CD8-positive, alpha-beta memory T cell (primary cell): ENCODE measurements around the gene NUB1. TPM values are rescaled to one million over a fixed set of nuclear protein-coding genes. Genes with fewer than 3 reads are reported as not detected.
A peak's percentile ranks its signal among the peaks of the same experiment; 100 is the strongest.

ENCODE experiments used
- CTCF ChIA-PET: fragments of 350-600 bp; sonication (Branson Sonifier 250); formaldehyde crosslinking; loops from one replicate; lab custom pipeline; 2021; ENCODE audit warnings: antibody characterized with exemption; lab: Charles Lee
- POLR2A ChIA-PET: fragments of 350-600 bp; sonication (Branson Sonifier 250); formaldehyde crosslinking; loops from one replicate; lab custom pipeline; 2021; ENCODE audit warnings: antibody characterized with exemption; lab: Charles Lee
- DNase-seq, 5 donors: peaks; one replicate each; pipeline versions ENCODE4 v3.0.0 to v3.0.0-alpha.2; 2020 to 2022; ENCODE audit warnings: mixed read lengths in 1 of 5
- H3K27ac ChIP-seq: one replicate; pipeline ENCODE4 v1.7.0; 2013; ENCODE audit warnings: low read depth, mild to moderate bottlenecking, low read length, moderate library complexity
- H3K27me3 ChIP-seq: 2 replicates; pipeline ENCODE4 v1.7.0; 2013; ENCODE audit warnings: low read length, mild to moderate bottlenecking; ENCODE audit not compliant: insufficient read depth, poor library complexity, severe bottlenecking
- H3K36me3 ChIP-seq: 2 replicates; pipeline ENCODE4 v1.7.0; 2013; ENCODE audit warnings: mild to moderate bottlenecking, low read length, moderate library complexity; ENCODE audit not compliant: insufficient read depth
- H3K4me1 ChIP-seq: 2 replicates; pipeline ENCODE4 v1.7.0; 2013; ENCODE audit warnings: mild to moderate bottlenecking, low read length, moderate library complexity; ENCODE audit not compliant: insufficient read depth
- H3K4me3 ChIP-seq: 2 replicates; pipeline ENCODE4 v1.7.0; 2013; ENCODE audit warnings: mild to moderate bottlenecking, low read length
- H3K9me3 ChIP-seq: 2 replicates; pipeline ENCODE4 v1.7.0; 2013; ENCODE audit warnings: mild to moderate bottlenecking, low read length
- H3K27ac Mint-ChIP-seq, 8 donors: one replicate each; pipeline ENCODE4 v1.8.0; 2020 to 2021; ENCODE audit warnings: mixed read lengths in 8 of 8, mild to moderate bottlenecking in 6 of 8, inconsistent platforms in 3 of 8, moderate library complexity in 3 of 8
- H3K27me3 Mint-ChIP-seq, 2 donors: one replicate each; pipeline ENCODE4 v1.8.0; 2020 to 2021; ENCODE audit warnings: mixed read lengths in 2 of 2, mild to moderate bottlenecking in 1 of 2, moderate library complexity in 1 of 2
- H3K36me3 Mint-ChIP-seq, 3 donors: one replicate each; pipeline ENCODE4 v1.8.0; 2020 to 2021; ENCODE audit warnings: mixed read lengths in 3 of 3, inconsistent platforms in 1 of 3, mild to moderate bottlenecking in 1 of 3
- H3K4me1 Mint-ChIP-seq, 3 donors: one replicate each; pipeline ENCODE4 v1.8.0; 2020 to 2021; ENCODE audit warnings: mixed read lengths in 3 of 3, inconsistent platforms in 1 of 3, mild to moderate bottlenecking in 1 of 3
- H3K4me3 Mint-ChIP-seq, 7 donors: one replicate each; pipeline ENCODE4 v1.8.0; 2020 to 2021; ENCODE audit warnings: mixed read lengths in 7 of 7, mild to moderate bottlenecking in 6 of 7, moderate library complexity in 4 of 7, inconsistent platforms in 2 of 7
- H3K9me3 Mint-ChIP-seq, 5 donors: one replicate each; pipeline ENCODE4 v1.8.0; 2020 to 2022; ENCODE audit warnings: mixed read lengths in 5 of 5, mild to moderate bottlenecking in 3 of 5, moderate library complexity in 2 of 5, inconsistent platforms in 1 of 5
- polyA plus RNA-seq: library from polyadenylated mRNA; unstranded; fragments of 300-500 nt; fragmentation: Illumina TruSeq; gene quantifications from one replicate; pipeline ENCODE4 v1.2.3, GENCODE V29; 2021
- total RNA-seq, 2 experiments: library from RNA; stranded (reverse); gene quantifications; one replicate each; pipeline ENCODE4 v1.2.3, GENCODE V29; 2021

NUB1 gene
- total and polyA plus RNA-seq, 3 experiments from 2014 or later: 39.1 to 82.6 (median 46.1) TPM

DNA sequence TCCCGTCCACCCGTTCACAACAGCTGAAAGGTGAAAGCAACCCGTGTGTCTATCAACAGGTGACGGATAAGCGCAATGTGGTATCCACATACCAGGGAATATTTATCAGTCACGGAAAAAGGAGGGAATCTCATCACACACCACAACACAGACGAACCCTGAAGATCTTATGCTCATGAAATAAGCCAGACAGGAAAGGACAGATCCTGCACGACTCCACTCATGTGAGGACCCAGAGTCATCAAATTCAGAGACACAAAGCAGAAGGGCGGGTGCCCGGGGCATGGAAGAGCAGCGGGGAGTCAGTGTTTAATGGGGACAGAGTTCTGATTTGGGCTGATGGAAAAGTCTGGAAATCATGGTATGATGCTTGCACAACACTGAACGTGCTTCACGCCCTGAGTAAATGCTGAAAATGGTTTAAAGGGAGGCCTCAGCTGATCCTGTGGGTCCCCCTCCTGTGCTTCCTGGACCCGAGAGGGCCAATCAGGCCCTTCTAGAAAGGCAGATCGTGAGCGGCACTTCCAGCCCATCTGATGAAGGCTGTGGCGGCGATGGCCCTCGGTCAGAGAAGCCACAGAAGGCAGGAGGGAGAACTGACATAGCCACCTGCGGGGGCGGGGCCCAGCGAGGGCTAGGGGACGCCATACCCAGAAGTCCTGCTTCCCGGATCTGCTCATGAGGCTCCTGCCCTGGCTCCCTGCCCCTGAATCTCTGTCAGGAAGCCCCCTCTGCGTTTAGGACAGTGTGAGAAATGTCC is 49.2 kb downstream of the NUB1 start:
- H3K4me1 ChIP-seq: no peaks in the 10 kb centered on the region
- H3K27ac ChIP-seq: no peak overlapping the region
- Mint-ChIP-seq H3K4me1 (peaks cover 0 to 4% (median 2%) of the 10 kb centered on the region in 3 donors), H3K36me3 (no peaks in the 10 kb centered on the region), H3K27me3 (peaks cover 0 to 6% of the 10 kb centered on the region in 2 donors), H3K27ac (peak overlapping the region in 4 of 8 donors; percentile 17 to 73 (median 38)), H3K4me3 (no peak overlapping the region), H3K9me3 (no peaks in the 10 kb centered on the region)
- no peak for DNase-seq
- H3K27me3 ChIP-seq: no peaks in the 10 kb centered on the region
- CTCF ChIA-PET: no interaction called here
- no peaks in the 10 kb centered on the region for H3K9me3 ChIP-seq
- no peaks in the 10 kb centered on the region for H3K36me3 ChIP-seq
- POLR2A ChIA-PET: no interaction called here
- H3K4me3 ChIP-seq: no peak overlapping the region

DNA sequence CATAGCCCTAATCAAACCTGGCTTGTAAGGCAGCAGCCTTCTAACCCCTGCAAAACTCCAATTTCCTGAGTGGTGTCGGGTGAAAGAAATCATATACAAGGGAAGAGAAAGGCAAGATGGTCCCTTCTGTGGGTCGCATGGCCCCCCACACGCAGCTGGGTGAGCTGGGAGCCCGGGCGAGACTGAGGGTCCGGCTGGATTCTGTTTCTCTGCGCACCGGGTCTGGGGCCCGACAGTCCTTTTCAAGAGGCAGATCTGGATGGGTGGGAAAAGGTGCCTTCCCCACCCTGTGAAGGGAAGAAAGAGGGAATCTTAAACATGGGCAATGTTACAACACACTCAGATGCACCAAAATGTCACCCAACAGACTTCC is 49.7 kb downstream of the NUB1 start:
- Mint-ChIP-seq H3K4me1 (peaks cover 0 to 4% (median 2%) of the 10 kb centered on the region in 3 donors), H3K4me3 (no peak overlapping the region), H3K27me3 (peaks cover 0 to 6% of the 10 kb centered on the region in 2 donors), H3K9me3 (no peaks in the 10 kb centered on the region), H3K36me3 (no peaks in the 10 kb centered on the region), H3K27ac (no peak overlapping the region)
- no peak overlapping the region for H3K4me3 ChIP-seq
- H3K9me3 ChIP-seq: no peaks in the 10 kb centered on the region
- no peak overlapping the region for H3K27ac ChIP-seq
- no peaks in the 10 kb centered on the region for H3K4me1 ChIP-seq
- H3K27me3 ChIP-seq: no peaks in the 10 kb centered on the region
- CTCF ChIA-PET: no interaction called here
- POLR2A ChIA-PET: no interaction called here
- H3K36me3 ChIP-seq: no peaks in the 10 kb centered on the region
- DNase-seq: no peak

DNA sequence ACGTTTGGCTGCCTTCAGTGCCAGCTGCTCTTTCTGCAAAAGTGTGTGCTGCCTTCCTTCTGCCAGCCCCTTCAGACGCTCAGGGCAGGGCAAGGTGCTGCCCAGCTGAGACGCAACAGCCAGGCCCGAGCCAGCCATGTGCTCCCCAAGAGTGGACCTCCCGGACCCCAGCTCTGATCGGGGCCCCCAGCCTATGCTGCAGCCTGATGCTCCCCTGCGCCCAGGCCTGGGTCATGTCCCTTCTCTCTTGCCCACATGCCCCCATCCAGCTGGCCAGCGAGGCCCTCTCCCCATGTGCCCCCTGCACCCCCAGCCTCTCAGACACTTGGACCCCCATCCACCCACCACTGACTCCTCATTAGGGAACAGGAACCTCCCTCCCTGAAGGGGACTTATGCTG is 50.4 kb downstream of the NUB1 start:
- no peaks in the 10 kb centered on the region for H3K27me3 ChIP-seq
- no peaks in the 10 kb centered on the region for H3K9me3 ChIP-seq
- H3K27ac ChIP-seq: no peak overlapping the region
- no peaks in the 10 kb centered on the region for H3K36me3 ChIP-seq
- Mint-ChIP-seq H3K9me3 (no peaks in the 10 kb centered on the region), H3K27me3 (peaks cover 0 to 6% of the 10 kb centered on the region in 2 donors), H3K36me3 (no peaks in the 10 kb centered on the region), H3K4me3 (no peak overlapping the region), H3K27ac (no peak overlapping the region), H3K4me1 (peaks cover 4 to 6% (median 5%) of the 10 kb centered on the region in 3 donors)
- H3K4me1 ChIP-seq: no peaks in the 10 kb centered on the region
- ChIA-PET POLR2A (no interaction called here), CTCF (no interaction called here)
- peak in 1 of 5 donors; percentile 37 for DNase-seq
- no peak overlapping the region for H3K4me3 ChIP-seq

DNA sequence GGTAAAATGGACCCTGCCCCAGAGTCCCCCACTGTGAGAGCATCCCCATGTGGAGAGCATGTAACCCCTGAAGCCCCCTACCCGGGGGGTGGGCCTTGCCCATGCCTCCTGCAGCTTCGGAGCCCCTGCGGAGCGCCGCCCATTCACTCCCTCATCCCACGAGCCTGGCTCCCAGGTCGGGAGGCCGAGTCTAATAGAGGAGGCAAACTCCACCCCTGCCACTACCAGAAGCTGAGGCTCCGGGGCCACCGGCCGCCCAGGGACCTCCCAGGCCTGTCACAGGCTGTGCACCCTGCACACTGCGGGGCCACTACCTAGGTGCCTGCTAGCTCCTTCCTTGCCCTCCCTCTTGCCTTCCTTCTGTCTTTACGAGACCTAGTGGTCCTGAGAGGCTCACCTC is 50.8 kb downstream of the NUB1 start:
- peaks cover 0 to 6% of the 10 kb centered on the region in 2 donors for H3K27me3 Mint-ChIP-seq
- ChIA-PET POLR2A (no interaction called here), CTCF (no interaction called here)
- H3K36me3 Mint-ChIP-seq: no peaks in the 10 kb centered on the region
- no peak overlapping the region for H3K27ac ChIP-seq
- H3K4me1 Mint-ChIP-seq: peaks cover 8 to 10% (median 9%) of the 10 kb centered on the region in 3 donors
- no peaks in the 10 kb centered on the region for H3K9me3 Mint-ChIP-seq
- H3K27me3 ChIP-seq: no peaks in the 10 kb centered on the region
- H3K36me3 ChIP-seq: no peaks in the 10 kb centered on the region
- H3K27ac Mint-ChIP-seq: no peak overlapping the region
- no peak overlapping the region for H3K4me3 Mint-ChIP-seq
- DNase-seq: peak in 1 of 5 donors; percentile 47
- H3K4me3 ChIP-seq: no peak overlapping the region
- no peaks in the 10 kb centered on the region for H3K9me3 ChIP-seq
- H3K4me1 ChIP-seq: no peaks in the 10 kb centered on the region

DNA sequence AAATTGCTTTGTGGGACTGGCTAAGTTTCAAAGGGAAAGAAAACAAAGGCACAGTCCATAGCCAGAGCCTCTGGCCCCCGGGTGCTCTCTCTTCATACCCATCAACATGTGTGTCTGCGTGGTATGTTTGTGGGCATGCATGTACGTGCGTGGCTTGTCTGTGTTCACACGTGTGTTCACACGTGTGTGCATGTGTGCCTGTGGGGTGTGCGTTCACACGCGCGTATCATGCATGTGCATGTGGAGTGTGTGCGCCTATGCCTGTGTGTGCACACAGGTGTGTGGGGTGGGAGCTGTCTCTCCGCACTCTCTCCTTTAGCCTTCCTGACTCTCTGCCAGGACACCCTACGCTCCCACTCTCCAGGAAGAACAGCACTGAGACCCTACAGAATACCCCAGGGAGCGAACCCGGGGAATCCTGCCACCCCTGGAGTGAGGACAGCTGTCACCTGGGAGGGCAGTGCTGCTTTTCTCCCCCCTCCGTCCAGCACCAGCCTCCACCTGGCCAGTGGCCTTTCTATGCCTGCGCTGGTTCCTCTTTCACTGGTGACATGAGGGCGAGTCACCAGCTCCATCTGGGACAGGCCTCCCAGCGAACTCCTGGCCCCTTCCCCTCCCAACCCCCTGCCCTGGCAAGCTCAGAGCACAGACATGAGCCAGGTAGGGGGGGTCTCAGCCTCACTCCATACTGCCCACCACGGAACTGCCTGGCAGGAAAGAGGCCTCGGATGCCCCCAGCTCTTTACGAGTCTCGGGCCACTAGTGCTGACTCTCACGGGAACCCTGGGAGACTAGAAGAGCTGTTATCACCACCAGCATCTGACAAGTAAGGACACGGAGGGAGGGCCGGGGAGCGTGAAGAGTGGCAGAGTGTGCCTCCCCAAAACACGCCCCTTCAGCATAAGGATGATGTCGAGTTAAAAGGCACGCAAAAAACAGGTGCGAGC is 51.7 kb downstream of the NUB1 start:
- DNase-seq: peak in 1 of 5 donors; percentile 21
- Mint-ChIP-seq H3K27me3 (peaks cover 0 to 6% of the 10 kb centered on the region in 2 donors), H3K36me3 (no peaks in the 10 kb centered on the region), H3K4me3 (no peak overlapping the region), H3K4me1 (peaks cover 14 to 17% (median 16%) of the 10 kb centered on the region in 3 donors), H3K27ac (peak overlapping the region in 1 of 8 donors; percentile 86), H3K9me3 (no peaks in the 10 kb centered on the region)
- Histone ChIP-seq H3K27ac (no peak overlapping the region), H3K4me1 (no peaks in the 10 kb centered on the region), H3K9me3 (no peaks in the 10 kb centered on the region), H3K4me3 (no peak overlapping the region), H3K27me3 (no peaks in the 10 kb centered on the region), H3K36me3 (no peaks in the 10 kb centered on the region)
- POLR2A ChIA-PET: interaction anchor here (0.6 kb wide), 1 partner anchor 89 kb away, joined by 5 read pairs; no protein-coding TSS in a partner anchor
- CTCF ChIA-PET: no interaction called here

- Mint-ChIP-seq H3K36me3 (no peaks in the 10 kb centered on the region), H3K27me3 (peaks cover 0 to 6% of the 10 kb centered on the region in 2 donors), H3K27ac (no peak overlapping the region), H3K4me1 (peaks cover 16 to 22% (median 18%) of the 10 kb centered on the region in 3 donors), H3K9me3 (no peaks in the 10 kb centered on the region), H3K4me3 (no peak overlapping the region)
- H3K27me3 ChIP-seq: no peaks in the 10 kb centered on the region
- H3K4me3 ChIP-seq: no peak overlapping the region
- CTCF ChIA-PET: interaction anchor here (1.0 to 1.6 kb wide), 2 partner anchors 26 to 54 kb away, joined by 4 to 6 read pairs; no protein-coding TSS in a partner anchor
- H3K36me3 ChIP-seq: no peaks in the 10 kb centered on the region
- H3K27ac ChIP-seq: no peak overlapping the region
- DNase-seq: peak in 1 of 5 donors; percentile 45
- H3K9me3 ChIP-seq: no peaks in the 10 kb centered on the region
- POLR2A ChIA-PET: interaction anchor here (0.6 kb wide), 1 partner anchor 90 kb away, joined by 5 read pairs; no protein-coding TSS in a partner anchor
- no peaks in the 10 kb centered on the region for H3K4me1 ChIP-seq
Measured at GRCh38 chr7:151394076-151395035, 52.7 kb downstream of the NUB1 start.

- peak overlapping the region in 2 of 8 donors; percentile 11 to 74 for H3K27ac Mint-ChIP-seq
- POLR2A ChIA-PET: no interaction called here
- H3K27me3 Mint-ChIP-seq: peaks cover 0 to 6% of the 10 kb centered on the region in 2 donors
Measured at GRCh38 chr7:151395036-151395367, 53.4 kb downstream of the NUB1 start.

More at GRCh38 chr7:151395036-151395367, 53.4 kb downstream of the NUB1 start:
- Mint-ChIP-seq H3K36me3 (no peaks in the 10 kb centered on the region), H3K9me3 (no peaks in the 10 kb centered on the region), H3K4me3 (no peak overlapping the region), H3K4me1 (peaks cover 16 to 22% (median 18%) of the 10 kb centered on the region in 3 donors)
- H3K4me1 ChIP-seq: no peaks in the 10 kb centered on the region
- DNase-seq: peak in 1 of 5 donors; percentile 18
- no peaks in the 10 kb centered on the region for H3K27me3 ChIP-seq
- no peak overlapping the region for H3K4me3 ChIP-seq
- H3K27ac ChIP-seq: no peak overlapping the region
- H3K9me3 ChIP-seq: no peaks in the 10 kb centered on the region
- H3K36me3 ChIP-seq: no peaks in the 10 kb centered on the region
- CTCF ChIA-PET: interaction anchor here (1.0 to 1.6 kb wide), 3 partner anchors 27 to 80 kb away, joined by 4 to 6 read pairs (median 4); no protein-coding TSS in a partner anchor
